ENCODE results near the gene HAPLN3.

HAPLN3 gene

DNA sequence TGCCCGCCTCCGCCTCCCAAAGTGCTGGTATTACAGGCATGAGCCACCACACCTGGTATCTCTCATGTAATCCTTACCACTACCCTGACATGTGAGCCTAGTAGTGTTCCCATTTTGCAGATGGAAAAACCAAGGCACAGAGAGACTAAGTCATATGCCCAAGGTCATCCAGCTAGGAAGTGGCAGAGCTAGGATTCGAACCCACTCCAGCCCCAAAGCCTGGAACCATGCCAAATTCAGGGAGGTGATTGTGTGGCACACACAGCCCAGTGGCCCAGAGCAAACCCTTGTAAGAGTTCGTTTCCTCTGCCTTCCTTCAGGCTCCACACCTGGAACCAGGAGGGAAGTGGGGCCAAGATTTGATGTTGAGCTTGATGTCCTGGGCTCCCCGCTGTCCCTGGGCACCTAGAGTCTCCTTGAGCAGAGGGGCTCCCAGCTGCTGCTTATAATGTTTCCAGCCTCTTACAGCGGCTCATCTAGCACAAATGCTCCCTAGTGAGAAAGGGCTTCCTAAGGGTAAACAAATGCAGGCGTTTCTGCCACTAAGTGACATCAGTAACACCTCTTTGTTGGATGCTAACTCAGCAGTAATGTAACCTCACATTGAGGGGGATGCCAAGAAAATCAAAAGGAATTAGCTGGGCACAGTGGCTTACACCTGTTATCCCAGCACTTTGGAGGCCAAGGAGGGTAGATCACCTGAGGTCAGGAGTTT, 3.6 kb downstream of the HAPLN3 start:
- DNase-seq, result no peak

DNA sequence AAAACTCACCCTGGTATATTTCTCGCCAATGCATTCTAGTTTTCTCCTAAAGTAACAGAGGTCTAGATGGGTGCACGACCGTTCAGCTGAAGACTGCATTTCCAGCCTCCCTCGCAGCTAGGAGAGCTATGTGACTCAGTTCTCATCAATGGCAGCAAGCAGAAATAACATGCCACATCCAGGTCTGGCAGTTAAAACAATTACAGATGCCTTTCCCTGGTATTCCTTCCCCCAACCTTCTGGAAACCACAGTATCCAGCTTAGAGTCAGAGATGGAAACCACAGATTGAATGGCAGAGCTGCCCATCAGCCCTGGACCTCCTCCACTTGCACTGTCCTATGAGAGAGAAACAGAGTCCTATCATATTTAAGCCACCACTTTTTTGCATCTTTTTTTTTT, 4.8 kb downstream of the HAPLN3 start:
- no peak for DNase-seq

DNA sequence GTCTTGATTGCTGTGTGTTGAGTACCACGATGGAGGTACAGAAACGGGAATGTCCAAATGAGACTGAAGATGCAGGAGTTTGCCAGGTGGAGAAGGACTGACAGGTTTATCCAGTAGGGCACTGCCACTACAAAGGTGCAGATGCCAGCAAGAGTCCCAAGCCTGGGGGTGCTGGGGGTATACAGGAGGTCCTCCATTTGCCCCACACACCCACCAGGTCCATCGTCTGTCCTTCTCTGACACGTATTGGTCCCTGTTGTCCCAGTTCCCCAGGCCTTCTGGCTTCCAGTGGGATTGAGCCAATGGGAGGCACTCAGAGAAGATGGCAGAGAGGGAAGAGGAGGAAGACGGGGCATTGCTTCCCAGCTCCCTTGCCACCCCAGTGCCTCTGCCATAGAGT, 6.6 kb downstream of the HAPLN3 start:
- no peak for DNase-seq

DNA sequence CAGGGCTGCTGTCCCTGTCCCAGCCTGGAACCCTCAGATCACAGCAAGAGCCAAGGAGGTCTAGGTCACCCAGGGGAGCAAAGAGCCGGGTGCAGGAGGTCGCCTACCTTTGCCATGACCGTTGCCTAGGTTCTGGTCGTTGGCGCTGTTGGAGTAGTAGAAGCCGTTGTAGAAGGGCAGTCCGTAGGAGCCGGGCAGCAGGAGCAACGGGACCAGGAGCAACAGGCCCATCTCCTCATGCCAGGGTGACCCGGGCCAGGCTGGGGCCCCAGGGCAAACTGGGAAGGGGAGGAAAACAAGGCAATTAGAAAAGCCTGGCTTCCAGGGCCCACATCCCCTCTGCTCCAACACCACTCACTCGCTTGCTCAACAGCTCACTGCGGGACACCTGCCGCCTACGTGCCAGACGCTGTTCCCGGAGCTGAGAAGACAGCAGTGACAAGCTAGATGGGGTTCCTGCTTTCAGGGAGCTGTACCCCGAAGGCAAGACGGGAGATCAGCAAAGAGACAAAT, 8.2 kb downstream of the HAPLN3 start:
- DNase-seq, result no peak

DNA sequence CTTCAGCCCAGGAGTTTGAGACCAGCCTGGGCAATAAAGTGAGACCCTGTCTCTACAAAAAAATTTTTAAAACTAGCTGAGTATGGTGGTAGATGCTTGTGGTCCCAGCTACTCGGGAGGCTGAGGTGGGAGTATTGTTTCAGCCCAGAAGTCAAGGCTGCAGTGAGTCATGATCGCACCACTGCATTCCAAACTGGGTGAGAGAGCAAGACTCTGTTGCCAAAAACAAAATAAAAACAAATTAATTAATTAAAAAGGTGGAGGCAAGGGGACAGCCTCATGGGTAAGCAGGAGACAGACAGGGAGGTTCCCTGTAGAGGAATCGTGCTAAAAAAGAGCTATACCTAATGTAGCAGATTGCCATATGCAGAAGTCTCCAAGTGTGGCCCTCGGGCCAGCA, 12.6 kb downstream of the HAPLN3 start:
- no peak for DNase-seq

DNA sequence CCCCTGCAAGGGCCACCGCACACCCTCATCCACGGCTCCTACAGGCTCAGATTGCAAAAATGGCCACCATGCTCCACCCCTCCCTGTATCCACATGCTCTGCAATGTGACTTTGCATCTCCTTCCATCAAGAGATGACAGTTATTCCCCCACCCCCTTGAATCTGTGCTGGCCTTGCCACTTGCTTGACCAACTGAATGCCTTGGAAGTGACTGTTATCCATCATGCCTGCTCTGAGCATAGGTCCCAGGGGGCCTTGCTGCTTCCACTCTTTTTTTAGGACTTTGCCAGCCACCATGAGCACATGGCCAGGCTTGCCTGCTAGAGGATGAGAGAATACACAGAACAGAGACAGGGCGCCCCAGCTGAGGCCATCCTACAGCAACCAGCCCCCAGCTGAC, 13.6 kb downstream of the HAPLN3 start:
- no peak for DNase-seq

DNA sequence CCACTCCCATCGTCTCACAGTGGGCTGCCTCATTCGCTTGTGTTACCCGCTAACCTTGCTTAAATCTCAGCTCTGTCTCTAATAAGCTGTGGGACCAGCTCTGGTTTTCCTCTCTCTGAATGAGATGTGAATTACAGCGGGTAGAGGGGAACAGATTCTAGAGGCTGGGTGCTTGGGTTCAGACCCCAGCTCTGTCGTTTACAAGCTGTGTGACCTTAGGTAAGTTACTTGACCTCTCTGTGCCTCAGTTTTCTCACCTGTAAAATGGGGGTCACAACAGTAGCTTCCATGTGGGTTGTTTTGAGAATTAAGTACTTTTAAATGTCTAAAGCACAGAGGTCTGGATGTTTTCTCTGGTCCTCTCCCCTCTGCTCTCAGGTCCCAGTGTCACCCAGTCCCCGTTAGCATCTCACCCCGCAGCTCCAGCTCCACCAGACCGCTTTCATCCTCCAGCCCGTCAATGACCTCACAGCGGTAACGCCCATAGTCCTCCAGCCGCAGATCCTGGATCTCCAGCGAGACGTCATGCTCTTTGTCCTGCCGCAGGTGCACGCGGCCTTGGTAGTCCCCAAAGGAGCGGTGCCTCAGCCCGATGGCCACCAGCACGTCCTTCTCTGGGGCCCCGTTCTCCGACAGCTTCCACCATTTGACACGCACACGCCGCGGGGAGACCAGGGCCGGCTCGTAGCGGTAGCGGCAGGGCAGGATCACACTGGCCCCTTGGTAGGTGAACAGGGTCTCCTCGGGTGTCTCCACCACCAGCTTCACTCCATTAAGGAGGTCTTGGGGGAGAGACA, 14.2 kb downstream of the HAPLN3 start:
- no peak for DNase-seq

GRCh38 chr15:88878720-88879184, 16.6 kb downstream of the HAPLN3 start:
- DNase-seq, result no peak

- DNase-seq, result no peak
Measured at GRCh38 chr15:88877906-88878305, 17.4 kb downstream of the HAPLN3 start.

DNA sequence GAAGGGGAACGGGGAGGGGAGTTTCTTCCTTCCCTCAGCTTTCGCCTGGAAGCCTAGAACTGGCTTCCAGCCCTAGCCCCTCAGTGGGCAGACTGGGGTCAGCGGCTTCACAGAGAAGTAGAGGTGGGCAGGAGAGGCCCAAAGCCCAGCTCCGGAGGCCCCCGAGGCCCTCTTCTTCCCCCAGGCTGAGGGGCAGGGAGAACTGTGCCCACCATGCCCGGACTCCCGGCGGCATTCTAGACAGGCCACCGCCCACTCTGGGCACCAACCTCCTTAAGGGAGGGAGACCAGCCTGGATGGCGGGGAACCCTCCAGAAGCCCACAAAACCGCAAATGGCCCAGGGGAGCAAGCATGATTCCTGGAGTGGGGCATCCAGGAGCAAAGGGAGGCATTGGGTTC, 17.9 kb downstream of the HAPLN3 start:
- no peak for DNase-seq

GRCh38 chr15:88876573-88876972, 18.8 kb downstream of the HAPLN3 start:
- DNase-seq, result no peak

GRCh38 chr15:88874684-88875083, 20.7 kb downstream of the HAPLN3 start:
- no peak for DNase-seq

DNA sequence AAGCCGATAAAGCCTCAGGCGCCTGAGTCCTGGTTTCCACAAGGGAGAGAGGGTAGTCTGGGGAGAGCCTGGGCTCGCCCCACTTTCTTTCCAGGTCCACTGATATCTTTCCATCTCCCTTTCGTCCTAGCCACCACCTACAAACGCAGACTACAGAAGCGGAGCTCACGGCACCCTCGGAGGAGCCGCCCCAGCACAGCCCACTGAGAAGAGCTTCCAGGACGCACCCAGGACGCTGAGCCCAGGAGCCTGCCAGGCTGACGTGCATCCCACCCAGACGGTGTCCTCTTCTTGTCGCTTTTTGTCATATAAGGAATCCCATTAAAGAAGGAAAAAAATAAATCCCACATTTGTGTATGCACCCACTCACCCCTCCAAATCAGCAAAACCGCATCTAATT, 21.1 kb downstream of the HAPLN3 start:
- DNase-seq, result no peak

DNA sequence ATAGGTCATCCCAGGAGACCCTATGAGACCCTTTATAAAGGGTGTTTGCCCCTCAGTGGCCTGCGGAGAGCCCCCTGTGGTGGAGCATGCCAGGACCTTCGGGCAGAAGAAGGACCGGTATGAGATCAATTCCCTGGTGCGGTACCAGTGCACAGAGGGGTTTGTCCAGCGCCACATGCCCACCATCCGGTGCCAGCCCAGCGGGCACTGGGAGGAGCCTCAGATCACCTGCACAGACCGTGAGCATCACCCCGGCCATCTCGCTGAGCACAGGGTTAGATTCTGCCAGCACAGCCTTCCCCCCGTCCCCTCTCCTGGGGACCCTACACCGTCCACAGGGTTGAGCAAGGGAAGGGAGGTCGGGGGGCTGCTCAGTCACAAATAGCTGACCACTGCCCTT, 21.6 kb downstream of the HAPLN3 start:
- DNase-seq, result no peak

GRCh38 chr15:88872706-88873105, 22.6 kb downstream of the HAPLN3 start:
- DNase-seq, result no peak

GRCh38 chr15:88872106-88872505, 23.2 kb downstream of the HAPLN3 start:
- DNase-seq, result no peak

GRCh38 chr15:88871313-88871712, 24.0 kb downstream of the HAPLN3 start:
- no peak for DNase-seq

DNA sequence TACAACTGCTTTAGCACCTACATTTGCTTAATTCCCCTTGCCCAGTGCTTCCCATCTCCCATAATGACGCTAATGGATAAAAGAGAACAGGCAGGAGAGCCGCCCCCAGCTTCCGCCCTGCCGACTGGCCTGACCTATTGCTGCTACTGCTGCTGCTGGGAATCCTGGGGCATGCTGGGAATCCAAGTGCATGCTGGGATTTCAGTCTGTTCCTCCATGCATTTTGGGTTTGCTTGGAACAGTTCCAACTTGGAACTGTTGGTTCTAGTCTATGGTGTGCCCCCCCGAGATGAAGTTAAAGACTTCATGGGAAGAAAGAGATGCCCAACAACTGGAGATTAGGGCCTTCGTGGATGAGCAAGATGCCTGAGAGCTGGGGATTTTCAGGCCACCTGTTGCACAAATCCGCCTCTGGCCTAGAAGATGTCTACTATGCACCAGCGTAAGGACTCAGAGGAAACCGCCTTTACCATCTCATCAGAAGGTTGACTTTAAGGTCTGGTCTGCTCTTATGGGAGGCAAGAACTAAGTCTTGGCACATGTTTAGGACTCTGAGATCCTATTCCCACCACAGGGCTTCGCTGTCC, 29.0 kb downstream of the HAPLN3 start:
- DNase-seq, result no peak

GRCh38 chr15:88865498-88866099, 29.7 kb downstream of the HAPLN3 start:
- DNase-seq, result no peak

DNA sequence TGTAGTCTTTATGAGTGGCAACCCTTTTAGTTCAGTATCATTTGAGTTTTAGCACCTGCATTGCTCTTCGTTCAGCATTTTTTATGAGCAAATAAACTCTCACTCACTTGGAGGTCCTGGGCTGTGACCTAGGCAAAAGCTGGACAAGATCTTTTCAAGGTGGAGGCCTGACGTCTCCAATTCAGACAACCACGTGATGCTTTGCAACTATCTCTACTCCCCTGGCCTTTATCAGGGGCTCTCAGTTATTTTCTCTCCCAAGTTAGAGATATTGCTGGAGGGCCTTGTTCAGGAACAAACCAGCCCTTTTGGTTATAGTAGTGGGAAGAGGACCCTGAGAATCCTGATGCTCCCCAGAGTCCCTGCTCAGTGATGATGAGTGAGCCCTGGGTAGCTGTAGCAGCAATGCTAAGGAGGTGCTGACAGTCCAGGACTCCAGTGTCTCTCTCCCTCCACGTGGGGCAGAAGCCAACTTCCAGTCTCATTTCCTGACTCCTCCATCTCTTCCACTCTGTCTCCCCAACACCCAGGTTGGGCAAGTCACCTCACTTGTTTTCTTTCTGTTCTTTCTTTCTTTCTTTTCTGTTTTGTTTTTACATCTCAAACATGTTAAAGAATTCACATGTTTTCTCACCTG, 30.4 kb downstream of the HAPLN3 start:
- no peak for DNase-seq

DNA sequence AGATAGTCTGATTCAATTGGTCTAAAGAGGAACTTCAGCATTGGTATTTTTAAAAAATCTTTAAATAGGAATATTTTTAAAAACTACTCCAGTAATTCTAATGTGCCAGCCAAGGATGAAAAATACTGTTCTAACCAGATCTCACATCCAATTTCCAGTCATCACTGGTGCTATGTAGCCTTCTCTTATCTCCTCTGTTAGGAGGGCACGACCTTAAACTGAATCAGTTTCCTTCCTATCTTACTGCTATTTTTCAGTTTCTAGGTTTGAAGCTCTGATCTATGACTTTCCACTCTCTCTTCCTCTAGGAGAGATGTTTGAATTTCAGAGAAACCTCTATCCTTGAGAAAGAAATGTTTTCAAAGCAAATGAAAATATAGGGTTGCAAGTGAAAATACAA, 31.9 kb downstream of the HAPLN3 start:
- DNase-seq, result no peak

DNA sequence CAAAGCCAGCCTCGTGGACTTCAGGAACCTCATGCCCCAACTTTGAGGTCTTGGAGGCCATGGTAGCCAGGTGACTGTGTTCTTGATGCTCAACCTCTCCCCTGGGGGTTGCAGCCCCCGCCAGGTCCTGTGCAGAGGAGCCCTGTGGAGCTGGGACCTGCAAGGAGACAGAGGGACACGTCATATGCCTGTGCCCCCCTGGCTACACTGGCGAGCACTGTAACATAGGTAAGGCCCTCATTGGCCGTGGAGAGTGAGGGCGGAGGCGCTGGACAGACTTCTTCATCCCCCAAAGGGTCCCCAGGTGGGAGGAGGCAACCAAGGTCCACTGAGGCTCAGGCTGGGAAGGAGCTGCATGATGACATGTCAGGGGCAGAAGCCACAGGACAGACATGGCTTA, 35.1 kb downstream of the HAPLN3 start:
- DNase-seq, result no peak

GRCh38 chr15:88859550-88859949, 35.8 kb downstream of the HAPLN3 start:
- DNase-seq, result no peak

All from cerebellar nuclear complex (tissue), 1 donor.